Stimulated activated CD4-positive, alpha-beta T cell treated with anti-CD3 and anti-CD28 coated beads, Interleukin-15, amount 100 ng/mL, for 1 hour (primary cell): ENCODE measurements around the gene SUGP2.

Source experiments
- DNase-seq, 2 donors: peaks; one replicate each; pipeline ENCODE4 v3.0.0-alpha.2; 2020; ENCODE audit warnings: low read depth in 1 of 2, low spot score in 1 of 2

The SUGP2 gene

GRCh38 chr19:18993115-18993514 is 40.2 kb downstream of the SUGP2 start:
- DNase-seq = no peak

- no peak for DNase-seq
Observed at GRCh38 chr19:18992696-18993095, 40.6 kb downstream of the SUGP2 start.

- no peak for DNase-seq
Observed at GRCh38 chr19:18991468-18991867, 41.8 kb downstream of the SUGP2 start.

- DNase-seq = no peak
Observed at GRCh38 chr19:18991006-18991405, 42.3 kb downstream of the SUGP2 start.

GRCh38 chr19:18990128-18990708 is 43.1 kb downstream of the SUGP2 start:
- no peak for DNase-seq

- DNase-seq = no peak
Observed at GRCh38 chr19:18989316-18989715, 44.0 kb downstream of the SUGP2 start.

GRCh38 chr19:18987456-18987855 is 45.9 kb downstream of the SUGP2 start:
- DNase-seq = no peak

- no peak for DNase-seq
Observed at GRCh38 chr19:18985257-18985656, 48.1 kb downstream of the SUGP2 start.

GRCh38 chr19:18984251-18984650 is 49.1 kb downstream of the SUGP2 start:
- DNase-seq = no peak

GRCh38 chr19:18982669-18983068 is 50.6 kb downstream of the SUGP2 start:
- DNase-seq = no peak

GRCh38 chr19:18980432-18981020 is 52.8 kb downstream of the SUGP2 start:
- DNase-seq = no peak

- no peak for DNase-seq
Observed at GRCh38 chr19:18978616-18979015, 54.7 kb downstream of the SUGP2 start.

GRCh38 chr19:18975869-18976268 is 57.4 kb downstream of the SUGP2 start:
- DNase-seq = no peak

GRCh38 chr19:18975011-18975410 is 58.3 kb downstream of the SUGP2 start:
- no peak for DNase-seq

- DNase-seq = no peak
Observed at GRCh38 chr19:18972851-18973250, 60.5 kb downstream of the SUGP2 start.

- no peak for DNase-seq
Observed at GRCh38 chr19:18972301-18972811, 61.0 kb downstream of the SUGP2 start.

GRCh38 chr19:18969931-18970659 is 63.2 kb downstream of the SUGP2 start:
- DNase-seq = no peak

- no peak for DNase-seq
Observed at GRCh38 chr19:18967358-18968146, 65.8 kb downstream of the SUGP2 start.

- no peak for DNase-seq
Observed at GRCh38 chr19:18966307-18966706, 67.0 kb downstream of the SUGP2 start.

GRCh38 chr19:18964121-18964520 is 69.2 kb downstream of the SUGP2 start:
- DNase-seq = no peak

GRCh38 chr19:18961767-18962620 is 71.3 kb downstream of the SUGP2 start:
- no peak for DNase-seq
